ENCODE data around the gene ITGB6. TPM values are rescaled to one million over a fixed set of nuclear protein-coding genes. Genes with fewer than 3 reads are reported as not detected.

Gene ITGB6
- total RNA-seq, 1 donor from 2014 or later, result 50.4 TPM

- DNase-seq (ENCODE audit: low read depth), result peak; percentile 76
- TF ChIP-seq CTCF (conservative IDR thresholded peaks at IDR 0.05; ENCODE audit: low read depth, low read length), result no peak
- no peak overlapping the region for H3K4me3 ChIP-seq (ENCODE audit: low read depth, low read length)
Measured at GRCh38 chr2:160241251-160242137, 41.4 kb upstream of the ITGB6 start.

- H3K4me3 ChIP-seq (ENCODE audit: low read depth, low read length), result no peak overlapping the region
- DNase-seq (ENCODE audit: low read depth), result no peak
- TF ChIP-seq CTCF (conservative IDR thresholded peaks at IDR 0.05; ENCODE audit: low read depth, low read length), result no peak
Measured at GRCh38 chr2:160239436-160239835, 39.4 kb upstream of the ITGB6 start.

DNA sequence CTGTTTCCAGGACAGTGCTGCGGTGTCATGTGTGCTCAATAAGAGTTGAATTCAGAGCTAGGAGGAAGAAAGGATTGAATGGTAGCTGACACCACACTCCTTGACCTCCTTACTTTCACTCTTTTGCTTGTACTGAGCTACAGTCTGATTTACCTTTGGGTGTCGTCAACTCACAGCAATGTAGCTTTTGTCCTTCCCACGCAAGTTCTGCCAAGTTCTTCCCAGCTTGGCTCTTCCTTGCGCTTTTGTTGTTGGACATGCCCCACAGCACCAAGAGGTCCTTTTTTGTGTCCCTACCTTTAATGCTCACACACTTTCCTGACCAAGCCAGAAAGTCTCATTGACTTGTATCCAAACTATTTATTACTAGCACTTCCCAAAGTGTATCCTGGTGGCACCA lies 38.3 kb upstream of the ITGB6 start:
- no peak for TF ChIP-seq CTCF (conservative IDR thresholded peaks at IDR 0.05; ENCODE audit: low read depth, low read length)
- no peak for DNase-seq (ENCODE audit: low read depth)
- H3K4me3 ChIP-seq (ENCODE audit: low read depth, low read length), result no peak overlapping the region

DNA sequence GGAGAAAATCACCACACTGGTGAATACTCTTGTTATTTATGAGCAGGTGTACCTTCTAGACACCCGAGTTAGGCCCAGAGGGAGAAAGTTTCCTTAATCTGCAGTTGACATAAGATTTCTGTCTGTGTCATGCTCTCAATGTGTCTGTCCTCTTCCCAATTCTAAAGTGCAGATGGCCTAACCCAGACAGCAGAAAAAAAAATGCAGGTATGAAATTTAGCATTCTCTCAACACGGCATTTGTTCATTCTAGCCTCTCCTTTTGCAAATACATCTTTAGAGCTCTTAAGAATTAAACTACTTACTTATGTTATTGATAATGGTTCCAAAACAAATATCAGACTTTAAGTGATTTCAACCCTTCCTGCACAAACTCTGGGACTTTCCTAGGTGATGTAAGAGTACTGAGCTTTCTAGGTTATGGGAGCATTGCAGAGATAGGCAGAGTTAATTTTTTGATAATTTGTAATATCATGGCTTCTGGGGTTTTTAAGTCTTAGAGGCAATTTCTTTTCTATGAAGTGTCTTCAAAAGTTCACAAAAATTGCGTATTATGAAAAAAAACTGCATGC lies 32.9 kb upstream of the ITGB6 start:
- no peak for DNase-seq (ENCODE audit: low read depth)
- TF ChIP-seq CTCF (conservative IDR thresholded peaks at IDR 0.05; ENCODE audit: low read depth, low read length), result no peak
- H3K4me3 ChIP-seq (ENCODE audit: low read depth, low read length), result no peak overlapping the region

DNA sequence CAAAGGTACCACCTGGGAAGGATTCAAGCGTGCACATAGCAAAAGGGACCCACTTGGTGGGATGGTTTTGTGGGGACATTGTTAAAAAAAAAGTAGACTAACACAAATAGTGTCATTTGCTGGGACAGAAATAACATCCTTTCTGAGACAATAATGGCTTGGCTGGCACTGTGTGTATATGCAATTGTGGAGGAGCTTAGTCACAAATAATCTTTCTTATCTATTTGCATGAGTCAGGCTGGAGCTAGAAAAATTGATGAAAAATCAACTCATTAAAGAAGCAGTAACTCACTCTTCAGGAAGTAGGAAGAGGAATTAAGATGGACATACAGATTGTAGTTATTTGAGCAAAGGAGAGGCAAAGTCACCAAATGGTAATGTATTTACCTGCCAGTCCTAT lies 29.5 kb upstream of the ITGB6 start:
- no peak for TF ChIP-seq CTCF (conservative IDR thresholded peaks at IDR 0.05; ENCODE audit: low read depth, low read length)
- H3K4me3 ChIP-seq (ENCODE audit: low read depth, low read length), result no peak overlapping the region
- no peak for DNase-seq (ENCODE audit: low read depth)

DNA sequence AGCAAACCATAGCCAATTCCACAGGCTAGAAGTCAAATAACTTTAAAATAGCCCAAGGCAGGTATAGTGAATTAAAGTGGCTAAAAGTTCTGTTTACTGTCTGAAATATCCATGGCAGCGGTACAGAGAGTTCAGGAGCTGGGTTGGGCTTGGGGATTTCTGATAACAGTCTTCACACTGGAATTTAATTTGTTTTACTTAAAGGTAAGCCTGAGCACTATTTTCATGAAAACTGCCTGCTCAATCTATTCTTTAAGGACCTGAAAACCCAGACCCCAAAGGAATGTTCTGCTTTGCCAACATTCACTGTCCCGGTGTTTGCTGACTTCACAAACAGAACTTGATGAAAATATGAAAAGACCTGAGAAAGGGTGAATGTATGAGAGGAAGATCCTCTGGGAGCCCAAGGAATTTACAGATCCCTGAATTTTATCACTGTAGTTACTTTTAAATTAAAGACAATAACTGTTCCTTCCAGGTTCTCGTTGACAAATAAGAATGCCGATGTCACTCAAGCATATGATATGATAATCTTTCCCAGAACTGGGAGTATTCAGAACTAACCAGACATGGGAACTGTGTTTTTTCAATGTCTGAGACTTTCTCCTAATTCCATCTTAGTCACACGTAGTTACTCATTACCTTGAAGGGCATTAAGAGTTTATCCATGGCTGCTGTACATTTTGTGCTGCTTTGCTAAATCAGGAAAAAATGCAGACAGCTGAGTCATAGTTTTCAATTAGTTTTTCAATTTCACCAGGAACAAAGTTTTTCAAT lies 28.3 kb upstream of the ITGB6 start:
- DNase-seq (ENCODE audit: low read depth), result peak; percentile 95
- TF ChIP-seq CTCF (conservative IDR thresholded peaks at IDR 0.05; ENCODE audit: low read depth, low read length), result no peak

More for the DNA sequence above, 28.3 kb upstream of the ITGB6 start:
- peak overlapping the region; percentile 34 for H3K4me3 ChIP-seq (ENCODE audit: low read depth, low read length)

All from epithelial cell of proximal tubule (primary cell).